ENCODE data around the gene STRIT1. TPM values are rescaled to one million over a fixed set of nuclear protein-coding genes. Genes with fewer than 3 reads are reported as not detected.

The STRIT1 gene
- total RNA-seq, 4 donors from 2014 or later: not detected

DNA sequence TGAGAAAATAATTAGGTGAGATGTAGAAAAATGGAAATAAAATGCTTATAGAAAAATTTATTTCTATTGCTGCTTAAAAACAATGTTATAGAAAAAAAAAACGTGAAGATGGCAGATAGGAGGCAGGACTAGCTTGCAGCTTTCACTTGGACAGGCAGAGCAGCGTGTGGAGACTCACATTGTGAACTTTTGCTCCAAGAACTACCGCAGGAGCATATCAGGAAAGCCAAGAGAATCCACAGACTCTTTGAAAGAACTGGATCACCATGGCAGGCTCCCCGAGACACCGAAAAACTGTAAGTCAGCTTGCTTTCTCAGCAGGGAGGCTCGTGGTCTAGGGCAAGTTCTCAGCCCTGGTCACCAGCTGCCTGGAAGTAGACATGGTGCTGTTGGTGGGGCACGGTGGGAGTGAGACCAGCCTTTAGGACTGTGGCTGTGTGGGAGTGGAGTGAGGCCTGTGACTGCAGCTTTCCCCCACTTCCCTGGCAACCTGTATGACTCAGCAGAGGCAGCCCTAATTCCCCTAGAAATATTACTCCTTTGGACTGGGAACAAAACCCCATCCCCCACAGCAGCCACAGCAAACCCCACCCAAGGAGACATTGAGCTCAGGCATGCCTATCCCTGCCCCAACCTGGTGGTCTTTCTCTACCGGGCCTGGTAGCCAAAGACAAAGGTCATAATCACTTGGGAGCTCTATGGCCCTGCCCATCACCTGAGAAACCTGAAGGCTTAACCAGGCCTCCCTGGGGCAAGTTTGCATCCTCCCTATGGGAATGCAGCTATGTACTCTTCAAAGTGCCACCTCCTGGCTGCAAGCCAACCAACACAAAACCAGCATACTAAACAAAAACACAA is 22.8 kb downstream of the STRIT1 start:
- TF ChIP-seq, protein P1, sequence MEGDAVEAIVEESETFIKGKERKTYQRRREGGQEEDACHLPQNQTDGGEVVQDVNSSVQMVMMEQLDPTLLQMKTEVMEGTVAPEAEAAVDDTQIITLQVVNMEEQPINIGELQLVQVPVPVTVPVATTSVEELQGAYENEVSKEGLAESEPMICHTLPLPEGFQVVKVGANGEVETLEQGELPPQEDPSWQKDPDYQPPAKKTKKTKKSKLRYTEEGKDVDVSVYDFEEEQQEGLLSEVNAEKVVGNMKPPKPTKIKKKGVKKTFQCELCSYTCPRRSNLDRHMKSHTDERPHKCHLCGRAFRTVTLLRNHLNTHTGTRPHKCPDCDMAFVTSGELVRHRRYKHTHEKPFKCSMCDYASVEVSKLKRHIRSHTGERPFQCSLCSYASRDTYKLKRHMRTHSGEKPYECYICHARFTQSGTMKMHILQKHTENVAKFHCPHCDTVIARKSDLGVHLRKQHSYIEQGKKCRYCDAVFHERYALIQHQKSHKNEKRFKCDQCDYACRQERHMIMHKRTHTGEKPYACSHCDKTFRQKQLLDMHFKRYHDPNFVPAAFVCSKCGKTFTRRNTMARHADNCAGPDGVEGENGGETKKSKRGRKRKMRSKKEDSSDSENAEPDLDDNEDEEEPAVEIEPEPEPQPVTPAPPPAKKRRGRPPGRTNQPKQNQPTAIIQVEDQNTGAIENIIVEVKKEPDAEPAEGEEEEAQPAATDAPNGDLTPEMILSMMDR (IDR thresholded peaks at IDR 0.05; ENCODE audit: low read depth): no peak

- TF ChIP-seq, protein P1 (IDR thresholded peaks at IDR 0.05; ENCODE audit: low read depth): no peak
These were observed 23.4 kb downstream of the STRIT1 start for GRCh38 chr3:155270063-155270462.

DNA sequence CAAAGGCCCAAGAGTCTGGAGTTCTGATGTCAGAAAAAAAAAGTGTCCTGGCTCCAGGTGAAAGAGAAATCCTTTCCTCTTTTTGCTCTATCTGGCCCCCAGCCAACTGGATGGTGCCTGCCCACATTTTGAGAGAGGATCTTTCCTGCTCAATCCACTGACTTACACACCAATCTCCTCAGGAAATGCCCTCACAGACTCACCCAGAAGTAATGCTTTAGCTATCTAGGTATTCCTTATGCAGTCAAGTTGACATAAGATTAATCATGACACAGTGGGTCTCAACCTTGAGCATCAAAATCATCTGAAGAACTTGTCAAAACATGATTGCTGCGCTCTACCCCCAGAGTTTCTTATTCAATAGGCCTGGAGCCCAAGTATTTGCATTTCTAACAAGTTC is 31.2 kb downstream of the STRIT1 start:
- TF ChIP-seq, protein P1 (IDR thresholded peaks at IDR 0.05; ENCODE audit: low read depth): no peak

DNA sequence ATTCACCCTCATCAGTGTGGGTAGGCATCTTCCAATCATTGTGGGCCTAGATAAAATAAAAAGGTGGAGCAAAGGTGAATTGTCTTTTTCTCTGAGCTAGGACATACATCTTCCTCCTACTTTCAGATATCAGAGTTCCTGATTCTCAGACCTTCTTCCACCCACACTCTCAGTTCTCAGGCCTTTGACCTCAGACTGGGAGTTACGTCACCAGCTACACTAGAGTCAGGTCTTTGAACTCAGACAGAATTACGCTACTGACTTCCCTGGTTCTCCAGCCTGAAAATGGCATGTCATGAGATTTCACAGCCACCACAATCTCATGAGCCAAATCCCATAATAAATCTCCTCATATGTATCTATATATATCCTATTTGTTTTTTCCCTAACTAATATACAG is 39.0 kb downstream of the STRIT1 start:
- TF ChIP-seq, protein P1 (IDR thresholded peaks at IDR 0.05; ENCODE audit: low read depth): no peak

- TF ChIP-seq, protein P1 (IDR thresholded peaks at IDR 0.05; ENCODE audit: low read depth): no peak
These were observed 40.9 kb downstream of the STRIT1 start for GRCh38 chr3:155252535-155252934.

DNA sequence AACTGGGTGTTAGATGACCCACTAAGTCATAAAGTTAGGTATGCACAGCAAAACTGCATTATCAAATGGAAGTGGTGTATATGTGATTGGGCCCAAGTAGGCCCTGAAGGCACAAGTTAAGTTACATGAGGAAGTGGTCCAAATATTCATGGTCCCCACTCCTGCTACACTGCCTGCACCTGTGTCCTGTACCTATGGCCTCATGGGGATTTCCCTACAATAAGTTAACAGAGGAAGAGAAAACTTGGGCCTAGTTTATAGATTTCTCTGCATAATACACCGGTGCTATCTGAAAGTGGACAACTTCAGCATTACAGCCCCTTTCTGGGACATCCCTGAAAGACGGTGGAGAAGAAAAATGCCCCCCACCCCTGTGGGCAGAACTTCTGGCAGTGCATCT is 41.5 kb downstream of the STRIT1 start:
- TF ChIP-seq, protein P1 (IDR thresholded peaks at IDR 0.05; ENCODE audit: low read depth): no peak

- TF ChIP-seq, protein P1 (IDR thresholded peaks at IDR 0.05; ENCODE audit: low read depth): no peak
These were observed 44.8 kb downstream of the STRIT1 start for GRCh38 chr3:155248531-155249187.
